Activated CD4-positive, CD25-positive, alpha-beta regulatory T cell treated with anti-CD3 and anti-CD28 coated beads, Interleukin-2, amount 50 U/mL, for 16 hours (primary cell): ENCODE measurements around the gene RAD51B.

Source experiments
- DNase-seq: peaks from one replicate; pipeline ENCODE4 v3.0.0-alpha.2; 2020; ENCODE audit warnings: low read depth, low spot score

Gene RAD51B

GRCh38 chr14:68232300-68233055 lies 412.9 kb downstream of the RAD51B start:
- DNase-seq, result no peak

- no peak for DNase-seq
These were observed 413.7 kb downstream of the RAD51B start for GRCh38 chr14:68233101-68233784.

- DNase-seq, result no peak
These were observed 414.7 kb downstream of the RAD51B start for GRCh38 chr14:68234101-68234905.

- DNase-seq, result no peak
These were observed 415.4 kb downstream of the RAD51B start for GRCh38 chr14:68235011-68235410.

GRCh38 chr14:68236582-68237458 lies 417.2 kb downstream of the RAD51B start:
- DNase-seq, result no peak

- no peak for DNase-seq
These were observed 419.0 kb downstream of the RAD51B start for GRCh38 chr14:68238551-68238950.

GRCh38 chr14:68238976-68239375 lies 419.4 kb downstream of the RAD51B start:
- DNase-seq, result no peak

- no peak for DNase-seq
These were observed 420.6 kb downstream of the RAD51B start for GRCh38 chr14:68239988-68240771.

GRCh38 chr14:68241862-68242487 lies 422.4 kb downstream of the RAD51B start:
- DNase-seq, result no peak

GRCh38 chr14:68243450-68244010 lies 424.0 kb downstream of the RAD51B start:
- no peak for DNase-seq

GRCh38 chr14:68244262-68244980 lies 424.8 kb downstream of the RAD51B start:
- no peak for DNase-seq

GRCh38 chr14:68245146-68246073 lies 425.8 kb downstream of the RAD51B start:
- DNase-seq, result no peak

GRCh38 chr14:68246074-68246785 lies 426.7 kb downstream of the RAD51B start:
- DNase-seq, result no peak

- no peak for DNase-seq
These were observed 427.2 kb downstream of the RAD51B start for GRCh38 chr14:68246786-68247105.

GRCh38 chr14:68247274-68247673 lies 427.7 kb downstream of the RAD51B start:
- no peak for DNase-seq

- no peak for DNase-seq
These were observed 428.2 kb downstream of the RAD51B start for GRCh38 chr14:68247676-68248268.
